ENCODE data around the gene EFS. TPM values are rescaled to one million over a fixed set of nuclear protein-coding genes. Genes with fewer than 3 reads are reported as not detected.
"Not testable (repeated sequence)": the region's sequence is repeated elsewhere in the genome, so short reads cannot be mapped to it uniquely, and the experiment has no call there.

The EFS gene
- polyA plus RNA-seq, 3 donors: not detected

DNA sequence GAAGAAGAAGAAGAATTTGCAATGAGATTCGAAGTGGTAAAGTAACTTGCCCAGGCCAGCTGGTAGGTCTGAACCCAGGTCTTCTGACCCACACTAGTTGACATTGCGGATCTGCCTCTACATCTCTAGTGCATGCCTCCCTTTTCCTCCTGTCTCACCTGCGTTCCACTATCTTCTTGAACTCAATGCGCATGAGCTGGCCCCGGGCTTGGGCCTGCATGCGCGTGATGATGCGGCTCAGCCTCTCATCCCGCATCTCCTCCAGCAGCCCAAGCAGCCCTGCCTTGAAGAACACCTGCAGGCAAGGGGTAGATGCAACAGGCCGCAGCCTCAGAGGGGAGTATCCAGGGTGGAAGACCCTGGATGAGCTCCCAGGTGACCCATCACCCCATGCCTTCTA is 31.2 kb upstream of the EFS start:
- H3K27me3 Mint-ChIP-seq (ENCODE audit: low read depth in 3 of 3): peaks cover 6 to 8% (median 7%) of the 10 kb centered on the region in 3 donors
- no peaks in the 10 kb centered on the region for H3K36me3 Mint-ChIP-seq
- H3K4me1 Mint-ChIP-seq: peaks cover 4% of the 10 kb centered on the region
- no peaks in the 10 kb centered on the region for H3K9me3 ChIP-seq (replicated peaks in 1 of 2; ENCODE audit: control insufficient read depth in 1 of 2, insufficient read depth in 1 of 2, low read length in 2 of 2)
- no peak overlapping the region for H3K4me3 ChIP-seq (replicated peaks in 1 of 3; ENCODE audit: low read depth in 2 of 3, low read length in 3 of 3)
- no peaks in the 10 kb centered on the region for H4K20me1 ChIP-seq (ENCODE audit: insufficient read depth, low read length)
- intact Hi-C loops (cut with micrococcal nuclease): no loop called here
- H3K4me1 ChIP-seq (ENCODE audit: control insufficient read depth in 1 of 2, insufficient read depth in 2 of 2, low read length in 2 of 2): no peaks in the 10 kb centered on the region
- H2AFZ ChIP-seq (ENCODE audit: insufficient read depth, low read depth, low read length, poor library complexity, severe bottlenecking): no peak overlapping the region
- WGBS (ENCODE audit: insufficient coverage): 96% methylated on average over 9 of the region's 10 CpGs
- H3K27ac ChIP-seq (ENCODE audit: low read depth in 1 of 2, low read length in 2 of 2): no peak overlapping the region
- H3K4me2 ChIP-seq (replicated peaks; ENCODE audit: extremely low read depth, low read length, poor library complexity, severe bottlenecking): no peak overlapping the region
- DNase-seq: no peak
- H3K79me2 ChIP-seq (ENCODE audit: insufficient read depth, low read length): no peaks in the 10 kb centered on the region
- H3K9me3 Mint-ChIP-seq: no peaks in the 10 kb centered on the region
- H3K4me3 Mint-ChIP-seq: no peak overlapping the region
- H3K27ac Mint-ChIP-seq: no peak overlapping the region
- TF ChIP-seq, protein P1, sequence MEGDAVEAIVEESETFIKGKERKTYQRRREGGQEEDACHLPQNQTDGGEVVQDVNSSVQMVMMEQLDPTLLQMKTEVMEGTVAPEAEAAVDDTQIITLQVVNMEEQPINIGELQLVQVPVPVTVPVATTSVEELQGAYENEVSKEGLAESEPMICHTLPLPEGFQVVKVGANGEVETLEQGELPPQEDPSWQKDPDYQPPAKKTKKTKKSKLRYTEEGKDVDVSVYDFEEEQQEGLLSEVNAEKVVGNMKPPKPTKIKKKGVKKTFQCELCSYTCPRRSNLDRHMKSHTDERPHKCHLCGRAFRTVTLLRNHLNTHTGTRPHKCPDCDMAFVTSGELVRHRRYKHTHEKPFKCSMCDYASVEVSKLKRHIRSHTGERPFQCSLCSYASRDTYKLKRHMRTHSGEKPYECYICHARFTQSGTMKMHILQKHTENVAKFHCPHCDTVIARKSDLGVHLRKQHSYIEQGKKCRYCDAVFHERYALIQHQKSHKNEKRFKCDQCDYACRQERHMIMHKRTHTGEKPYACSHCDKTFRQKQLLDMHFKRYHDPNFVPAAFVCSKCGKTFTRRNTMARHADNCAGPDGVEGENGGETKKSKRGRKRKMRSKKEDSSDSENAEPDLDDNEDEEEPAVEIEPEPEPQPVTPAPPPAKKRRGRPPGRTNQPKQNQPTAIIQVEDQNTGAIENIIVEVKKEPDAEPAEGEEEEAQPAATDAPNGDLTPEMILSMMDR (IDR thresholded peaks at IDR 0.05): no peak
- H3K27me3 ChIP-seq (ENCODE audit: control insufficient read depth in 2 of 2, insufficient read depth in 2 of 2, low read length in 2 of 2): no peaks in the 10 kb centered on the region
- no peak overlapping the region for H3K9ac ChIP-seq (ENCODE audit: insufficient read depth, low read length, poor library complexity, severe bottlenecking)
- no peaks in the 10 kb centered on the region for H3K36me3 ChIP-seq (replicated peaks in 1 of 2; ENCODE audit: control insufficient read depth in 1 of 2, insufficient read depth in 2 of 2, low read length in 2 of 2)

DNA sequence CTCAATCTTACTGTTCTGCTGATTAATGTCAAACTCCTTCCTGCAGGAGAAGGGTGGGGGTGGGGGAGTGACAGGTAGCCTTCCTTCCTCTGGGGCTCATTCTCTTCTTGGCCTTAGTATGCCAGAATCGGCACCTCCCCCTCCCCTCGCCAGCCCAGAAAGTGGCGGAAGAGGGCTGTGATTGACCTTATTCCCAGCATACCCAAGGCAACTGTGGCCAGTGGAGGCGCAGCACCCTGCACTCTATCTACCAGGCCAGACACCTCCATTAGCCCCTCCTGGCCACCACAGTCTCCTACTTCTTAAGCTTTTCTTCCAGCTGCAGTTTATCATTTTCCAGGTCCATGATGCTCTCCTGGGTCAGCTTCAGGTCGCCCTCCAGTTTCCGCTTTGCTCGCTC is 27.6 kb upstream of the EFS start:
- no peak overlapping the region for H3K27ac Mint-ChIP-seq
- peaks cover 4 to 11% (median 9%) of the 10 kb centered on the region in 3 donors for H3K27me3 Mint-ChIP-seq (ENCODE audit: low read depth in 3 of 3)
- no peaks in the 10 kb centered on the region for H3K9me3 Mint-ChIP-seq
- 80% methylated on average over 1 of the region's 7 CpGs for WGBS (ENCODE audit: insufficient coverage)
- TF ChIP-seq, protein P1 (IDR thresholded peaks at IDR 0.05): no peak
- no peaks in the 10 kb centered on the region for H3K4me1 Mint-ChIP-seq
- Histone ChIP-seq H3K4me1 (ENCODE audit: control insufficient read depth in 1 of 2, insufficient read depth in 2 of 2, low read length in 2 of 2) (no peaks in the 10 kb centered on the region), H3K79me2 (ENCODE audit: insufficient read depth, low read length) (no peaks in the 10 kb centered on the region), H3K4me2 (replicated peaks; ENCODE audit: extremely low read depth, low read length, poor library complexity, severe bottlenecking) (no peak overlapping the region), H3K9me3 (replicated peaks in 1 of 2; ENCODE audit: control insufficient read depth in 1 of 2, insufficient read depth in 1 of 2, low read length in 2 of 2) (no peaks in the 10 kb centered on the region), H3K36me3 (replicated peaks in 1 of 2; ENCODE audit: control insufficient read depth in 1 of 2, insufficient read depth in 2 of 2, low read length in 2 of 2) (no peaks in the 10 kb centered on the region), H3K27me3 (ENCODE audit: control insufficient read depth in 2 of 2, insufficient read depth in 2 of 2, low read length in 2 of 2) (no peaks in the 10 kb centered on the region), H3K27ac (ENCODE audit: low read depth in 1 of 2, low read length in 2 of 2) (no peak overlapping the region), H4K20me1 (ENCODE audit: insufficient read depth, low read length) (no peaks in the 10 kb centered on the region), H3K4me3 (replicated peaks in 1 of 3; ENCODE audit: low read depth in 2 of 3, low read length in 3 of 3) (no peak overlapping the region), H2AFZ (ENCODE audit: insufficient read depth, low read depth, low read length, poor library complexity, severe bottlenecking) (no peak overlapping the region), H3K9ac (ENCODE audit: insufficient read depth, low read length, poor library complexity, severe bottlenecking) (no peak overlapping the region)
- no peak for DNase-seq
- H3K4me3 Mint-ChIP-seq: no peak overlapping the region
- intact Hi-C loops (cut with micrococcal nuclease): no loop called here
- H3K36me3 Mint-ChIP-seq: no peaks in the 10 kb centered on the region

DNA sequence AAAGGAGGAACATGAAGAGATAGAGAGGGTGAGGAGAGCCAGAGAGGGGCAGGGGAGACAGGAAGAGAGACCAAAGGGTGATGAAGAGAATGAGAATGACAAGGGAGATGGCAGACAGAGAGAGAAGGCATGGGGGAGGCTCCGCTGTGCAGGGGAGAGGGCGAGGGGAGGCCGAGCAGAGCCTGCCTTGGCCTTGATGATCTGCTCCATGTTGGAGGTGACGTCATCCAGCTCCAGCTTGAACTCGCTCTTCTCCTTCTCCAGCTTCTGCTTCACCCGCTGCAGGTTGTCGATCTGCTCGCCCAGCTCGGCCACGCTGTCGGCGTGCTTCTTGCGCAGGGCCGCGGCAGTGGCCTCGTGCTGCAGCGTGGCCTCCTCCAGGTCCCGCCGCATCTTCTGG is 24.9 kb upstream of the EFS start:
- DNase-seq; H3K4me3 ChIP-seq (replicated peaks in 1 of 3; ENCODE audit: low read depth in 2 of 3, low read length in 3 of 3); H3K9ac ChIP-seq (ENCODE audit: insufficient read depth, low read length, poor library complexity, severe bottlenecking); H3K9me3 Mint-ChIP-seq; H3K4me1 ChIP-seq (ENCODE audit: control insufficient read depth in 1 of 2, insufficient read depth in 2 of 2, low read length in 2 of 2); H3K36me3 ChIP-seq (replicated peaks in 1 of 2; ENCODE audit: control insufficient read depth in 1 of 2, insufficient read depth in 2 of 2, low read length in 2 of 2); H3K4me1 Mint-ChIP-seq; H3K27ac ChIP-seq (ENCODE audit: low read depth in 1 of 2, low read length in 2 of 2); H4K20me1 ChIP-seq (ENCODE audit: insufficient read depth, low read length); H3K79me2 ChIP-seq (ENCODE audit: insufficient read depth, low read length); H3K9me3 ChIP-seq (replicated peaks in 1 of 2; ENCODE audit: control insufficient read depth in 1 of 2, insufficient read depth in 1 of 2, low read length in 2 of 2); H2AFZ ChIP-seq (ENCODE audit: insufficient read depth, low read depth, low read length, poor library complexity, severe bottlenecking); H3K27ac Mint-ChIP-seq; H3K27me3 ChIP-seq (ENCODE audit: control insufficient read depth in 2 of 2, insufficient read depth in 2 of 2, low read length in 2 of 2); H3K4me3 Mint-ChIP-seq; H3K36me3 Mint-ChIP-seq; H3K4me2 ChIP-seq (replicated peaks; ENCODE audit: extremely low read depth, low read length, poor library complexity, severe bottlenecking); intact Hi-C loops (cut with micrococcal nuclease): not testable (repeated sequence)
- peaks cover 4 to 11% (median 9%) of the 10 kb centered on the region in 3 donors for H3K27me3 Mint-ChIP-seq (ENCODE audit: low read depth in 3 of 3)
- WGBS (ENCODE audit: insufficient coverage): no CpG with 5 or more reads among the region's 19 CpGs

All from CD14-positive monocyte (primary cell).